Keratinocyte (primary cell): ENCODE data around the gene TARS3.

Experiments used
- CTCF ChIP-seq, 3 experiments: IDR thresholded peaks in 1 of 3; conservative IDR thresholded peaks in 1 of 3; optimal IDR thresholded peaks in 1 of 3; 2 replicates in 2 of 3; 3 replicates in 1 of 3; pipeline versions ENCODE3 to v1.5.1; 2011; ENCODE audit warnings: low read length in 3 of 3, mild to moderate bottlenecking in 3 of 3, moderate library complexity in 2 of 3, control low read depth in 1 of 3, inconsistent platforms in 1 of 3; ENCODE audit not compliant: insufficient read depth in 2 of 3; ENCODE audit errors: extremely low read depth in 1 of 3
- EZH2 ChIP-seq: IDR thresholded peaks from one replicate; pipeline ENCODE4 v1.6.1; 2012; ENCODE audit warnings: inconsistent platforms, mild to moderate bottlenecking, low read length, moderate library complexity

- no peak for TF ChIP-seq CTCF (optimal IDR thresholded peaks at IDR 0.05 in 1 of 3, IDR thresholded peaks at IDR 0.05 in 1 of 3, conservative IDR thresholded peaks at IDR 0.05 in 1 of 3; ENCODE audit: extremely low read depth in 1 of 3, insufficient read depth in 2 of 3, low read length in 3 of 3)
- TF ChIP-seq EZH2 = no peak
Measured at GRCh38 chr15:101611007-101611406, 113.3 kb downstream of the TARS3 start.
